Panc1 (cell line): ENCODE measurements around the gene MYO18B. TPM values are rescaled to one million over a fixed set of nuclear protein-coding genes. Genes with fewer than 3 reads are reported as not detected.

ENCODE experiments used
- ATAC-seq: fragments of 200-7000 bp; cut with Tn5 transposase; 2 replicates; pipeline ENCODE4 v1.9.1; 2020; ENCODE audit warnings: mild to moderate bottlenecking, moderate library complexity
- BruUV-seq: library from RNA; stranded (reverse); fragments of 400-500 nt; replicated peaks from 2 replicates; lab custom pipeline; 2021; lab: Mats Ljungman, UMichigan
- CTCF ChIA-PET: fragments of 300-600 bp; sonication (Branson Sonifier 250); formaldehyde crosslinking; loops from one replicate; lab custom pipeline; 2022; ENCODE audit warnings: antibody characterized with exemption; lab: Charles Lee
- POLR2A ChIA-PET: fragments of 300-600 bp; sonication (Branson Sonifier 250); formaldehyde crosslinking; loops from one replicate; lab custom pipeline; 2022; ENCODE audit warnings: antibody characterized with exemption; lab: Charles Lee
- DNase-seq: peaks from one replicate; pipeline ENCODE4 v3.0.0-alpha.2; 2010; ENCODE audit warnings: low read depth, low spot score
- H3K27ac ChIP-seq: 2 replicates; pipeline ENCODE4 v1.5.1; 2011; ENCODE audit warnings: mild to moderate bottlenecking, low read length, inconsistent platforms
- H3K27me3 ChIP-seq: fragments of 200-500 bp; sonication (Bioruptor generic); 2 replicates; pipeline ENCODE4 v1.6.0; 2014; ENCODE audit warnings: low read length, inconsistent platforms; ENCODE audit not compliant: control insufficient read depth, insufficient read depth
- H3K36me3 ChIP-seq: fragments of 200-500 bp; sonication (Bioruptor generic); 2 replicates; pipeline ENCODE4 v1.5.1; 2014; ENCODE audit warnings: inconsistent platforms, mild to moderate bottlenecking, low read length, moderate library complexity; ENCODE audit not compliant: control insufficient read depth, insufficient read depth
- H3K4me1 ChIP-seq: 2 replicates; pipeline ENCODE4 v1.5.1; 2011; ENCODE audit warnings: inconsistent platforms, mild to moderate bottlenecking, low read length, moderate library complexity; ENCODE audit not compliant: control insufficient read depth, insufficient read depth
- H3K4me3 ChIP-seq, 2 experiments: 2 replicates each; pipeline ENCODE4 v1.5.1; 2011 to 2012; ENCODE audit warnings: low read depth in 2 of 2, low read length in 2 of 2, mild to moderate bottlenecking in 2 of 2, inconsistent platforms in 1 of 2, moderate library complexity in 1 of 2
- H3K9me3 ChIP-seq: fragments of 200-500 bp; sonication (Bioruptor generic); 2 replicates; pipeline ENCODE4 v1.5.1; 2014; ENCODE audit warnings: low read depth, mild to moderate bottlenecking, inconsistent platforms, low read length, moderate library complexity; ENCODE audit not compliant: control insufficient read depth, insufficient read depth
- CTCF ChIP-seq: fragments of 450-650 bp; IDR thresholded peaks from 2 replicates; pipeline ENCODE4 v1.5.1; 2017; ENCODE audit warnings: mild to moderate bottlenecking
- POLR2AphosphoS5 ChIP-seq: IDR thresholded peaks from 2 replicates; pipeline ENCODE4 v1.6.1; 2012; ENCODE audit warnings: mild to moderate bottlenecking, low read depth, low read length, moderate library complexity
- REST ChIP-seq, 2 experiments: IDR thresholded peaks; 2 replicates each; pipeline ENCODE4 v1.6.1; 2011 to 2012; ENCODE audit warnings: low read depth in 2 of 2, control low read depth in 1 of 2, low read length in 1 of 2, mild to moderate bottlenecking in 1 of 2, moderate library complexity in 1 of 2; ENCODE audit not compliant: insufficient read depth in 1 of 2
- SIN3A ChIP-seq: IDR thresholded peaks from 2 replicates; pipeline ENCODE4 v1.6.1; 2012; ENCODE audit warnings: low read depth, mild to moderate bottlenecking, low read length, moderate library complexity, borderline replicate concordance; ENCODE audit not compliant: insufficient read depth
- TCF7L2 ChIP-seq: IDR thresholded peaks from 2 replicates; pipeline ENCODE4 v1.6.1; 2011; ENCODE audit warnings: mild to moderate bottlenecking, low read depth, low read length, inconsistent platforms
- in situ Hi-C: cut with HindIII; loops from 2 replicates; pipeline ENCODE4 v1.10.0; 2016; ENCODE audit warnings: low sequenced_read_pairs, low pct_unique_long_range_greater_than_20kb
- intact Hi-C: fragments of 100-400 bp; cut with micrococcal nuclease; formaldehyde crosslinking; loops from one replicate; pipeline ENCODE4 v1.10.0; 2022; ENCODE audit not compliant: unreplicated experiment
- total RNA-seq: library from RNA; stranded (reverse); gene quantifications from one replicate; pipeline ENCODE4 v1.2.1, GENCODE V29; 2021; ENCODE audit not compliant: unreplicated experiment

Gene MYO18B
- total RNA-seq, 1 experiment from 2014 or later = not detected

- in situ Hi-C loops (no loop called here), intact Hi-C loops (no loop called here)
- BruUV-seq = no TSS peak
- H3K27me3 ChIP-seq = no peaks in the 10 kb centered on the region
- CTCF ChIA-PET = no interaction called here
- POLR2A ChIA-PET = no interaction called here
- no peak for TF ChIP-seq TCF7L2
- no peak for TF ChIP-seq SIN3A
- no peak for TF ChIP-seq CTCF
- TF ChIP-seq REST (IDR thresholded peaks at IDR 0.05; ENCODE audit: insufficient read depth in 1 of 2, low read depth in 2 of 2, low read length in 1 of 2) = no peak
- TF ChIP-seq POLR2AphosphoS5 = no peak
- H3K9me3 ChIP-seq = no peaks in the 10 kb centered on the region
- H3K4me1 ChIP-seq = no peaks in the 10 kb centered on the region
- DNase-seq = no peak
- no peak overlapping the region for H3K4me3 ChIP-seq
- no peak for ATAC-seq
- no peak overlapping the region for H3K27ac ChIP-seq
- H3K36me3 ChIP-seq = no peaks in the 10 kb centered on the region
Measured at GRCh38 chr22:25782831-25783230, 40.8 kb downstream of the MYO18B start.

GRCh38 chr22:25783856-25784255 lies 41.9 kb downstream of the MYO18B start:
- ChIA-PET POLR2A (interaction anchor here (0.6 kb wide), 1 partner anchor 320 kb away, joined by 4 read pairs; no protein-coding TSS in a partner anchor), CTCF (no interaction called here)

More at GRCh38 chr22:25783856-25784255, 41.9 kb downstream of the MYO18B start:
- DNase-seq (no peak), ATAC-seq (no peak)
- no peaks in the 10 kb centered on the region for H3K9me3 ChIP-seq
- no peak overlapping the region for H3K27ac ChIP-seq
- H3K4me3 ChIP-seq = no peak overlapping the region
- H3K36me3 ChIP-seq = no peaks in the 10 kb centered on the region
- intact Hi-C loops (no loop called here), in situ Hi-C loops (no loop called here)
- no peaks in the 10 kb centered on the region for H3K4me1 ChIP-seq
- no peak for TF ChIP-seq SIN3A
- TF ChIP-seq CTCF = no peak
- TF ChIP-seq POLR2AphosphoS5 = no peak
- TF ChIP-seq TCF7L2 = no peak
- no peak for TF ChIP-seq REST (IDR thresholded peaks at IDR 0.05; ENCODE audit: insufficient read depth in 1 of 2, low read depth in 2 of 2, low read length in 1 of 2)
- no peaks in the 10 kb centered on the region for H3K27me3 ChIP-seq
- no TSS peak for BruUV-seq
